OCI-LY3 (cell line): ENCODE results near the gene PIWIL1.

Experiments used
- H2AFZ ChIP-seq: fragments of 200-600, 300-600 bp; shearing (Covaris generic); 2 replicates; pipeline ENCODE4 v1.6.0; 2014; ENCODE audit warnings: antibody characterized with exemption, low read depth, low read length
- H3K27ac ChIP-seq: fragments of 200-600, 300-600 bp; sonication (generic); 2 replicates; pipeline ENCODE4 v1.5.1; 2014; ENCODE audit warnings: mild to moderate bottlenecking, low read length, moderate library complexity, mixed read lengths
- H3K27me3 ChIP-seq: fragments of 200-600, 300-600 bp; sonication (generic); 2 replicates; pipeline ENCODE4 v1.6.1; 2014; ENCODE audit warnings: low read depth, low read length, mixed read lengths
- H3K36me3 ChIP-seq: fragments of 200-600, 300-600 bp; sonication (generic); replicated peaks from 2 replicates; pipeline ENCODE3; 2014; ENCODE audit warnings: low read depth, low read length, mixed read lengths
- H3K4me1 ChIP-seq: fragments of 300-600, 200-600 bp; sonication (generic); 2 replicates; pipeline ENCODE4 v1.6.1; 2014; ENCODE audit warnings: low read length, mixed read lengths
- H3K4me2 ChIP-seq: fragments of 200-600, 300-600 bp; sonication (generic); 2 replicates; pipeline ENCODE4 v1.6.1; 2014; ENCODE audit warnings: low read length, mixed read lengths
- H3K4me3 ChIP-seq: fragments of 300-600, 200-600 bp; sonication (generic); 2 replicates; pipeline ENCODE4 v1.5.1; 2014; ENCODE audit warnings: antibody characterized with exemption, mild to moderate bottlenecking, low read length, moderate library complexity
- H3K79me2 ChIP-seq: fragments of 300-600, 200-600 bp; shearing (Covaris generic); 2 replicates; pipeline ENCODE4 v1.6.1; 2014; ENCODE audit warnings: mild to moderate bottlenecking, low read length, mixed read lengths
- H3K9ac ChIP-seq: fragments of 300-600, 200-600 bp; shearing (Covaris generic); 2 replicates; pipeline ENCODE4 v1.6.0; 2014; ENCODE audit warnings: mild to moderate bottlenecking, low read length, moderate library complexity
- H3K9me3 ChIP-seq: fragments of 200-600, 300-600 bp; shearing (Covaris generic); 2 replicates; pipeline ENCODE4 v1.6.1; 2014; ENCODE audit warnings: low read length, mixed read lengths; ENCODE audit not compliant: insufficient read depth
- H4K20me1 ChIP-seq: fragments of 200-600, 300-600 bp; sonication (generic); 2 replicates; pipeline ENCODE4 v1.6.1; 2016; ENCODE audit warnings: low read length, mixed read lengths; ENCODE audit not compliant: insufficient read depth
- CTCF ChIP-seq: fragments of 200-600, 300-600 bp; sonication (generic); IDR thresholded peaks from 2 replicates; pipeline ENCODE4 v1.5.1; 2014; ENCODE audit warnings: antibody characterized with exemption, low read length, low read depth
- EZH2phosphoT487 ChIP-seq: fragments of 200-600 bp; shearing (Covaris generic); IDR thresholded peaks from 2 replicates; pipeline ENCODE4 v1.6.1; 2018; ENCODE audit warnings: antibody characterized with exemption, mixed run types, low read depth

Gene PIWIL1

GRCh38 chr12:130301559-130301958, 36.1 kb upstream of the PIWIL1 start:
- no peaks in the 10 kb centered on the region for H3K36me3 ChIP-seq
- no peak overlapping the region for H3K4me2 ChIP-seq
- no peaks in the 10 kb centered on the region for H3K79me2 ChIP-seq
- TF ChIP-seq CTCF (no peak), EZH2phosphoT487 (no peak)
- no peaks in the 10 kb centered on the region for H3K4me1 ChIP-seq
- no peak overlapping the region for H2AFZ ChIP-seq
- no peak overlapping the region for H3K27ac ChIP-seq
- no peaks in the 10 kb centered on the region for H4K20me1 ChIP-seq
- H3K9ac ChIP-seq, result no peak overlapping the region
- H3K9me3 ChIP-seq, result no peaks in the 10 kb centered on the region
- H3K4me3 ChIP-seq, result no peak overlapping the region
- no peaks in the 10 kb centered on the region for H3K27me3 ChIP-seq

- Histone ChIP-seq H3K27ac (no peak overlapping the region), H3K79me2 (no peaks in the 10 kb centered on the region), H3K9ac (no peak overlapping the region), H3K4me3 (no peak overlapping the region), H4K20me1 (no peaks in the 10 kb centered on the region), H2AFZ (no peak overlapping the region), H3K27me3 (no peaks in the 10 kb centered on the region), H3K4me2 (no peak overlapping the region), H3K9me3 (no peaks in the 10 kb centered on the region), H3K36me3 (no peaks in the 10 kb centered on the region), H3K4me1 (no peaks in the 10 kb centered on the region)
- TF ChIP-seq CTCF (no peak), EZH2phosphoT487 (no peak)
Observed at GRCh38 chr12:130303781-130304180, 33.9 kb upstream of the PIWIL1 start.

DNA sequence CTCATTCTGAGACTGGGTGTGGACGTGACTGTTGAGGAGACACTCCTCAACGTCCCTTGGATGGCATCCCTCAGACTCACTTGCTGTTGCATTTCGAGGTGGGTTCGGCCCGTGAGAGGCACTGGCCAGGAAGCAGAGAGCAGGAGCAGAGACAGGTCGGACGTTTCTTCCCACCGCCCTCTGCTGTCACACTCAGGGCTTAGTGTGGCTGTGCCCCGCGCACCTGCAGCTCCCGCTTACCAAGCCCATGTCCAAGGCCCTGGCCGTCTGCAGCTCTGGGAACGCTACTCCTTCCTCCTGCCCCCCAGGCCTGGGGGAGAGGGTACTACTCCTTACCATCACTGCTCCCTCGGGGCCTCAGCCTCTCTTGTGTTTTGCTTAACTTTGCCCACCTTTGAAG, 29.8 kb upstream of the PIWIL1 start:
- no peak overlapping the region for H3K27ac ChIP-seq
- no peak overlapping the region for H2AFZ ChIP-seq
- H3K4me2 ChIP-seq, result no peak overlapping the region
- H3K4me1 ChIP-seq, result no peaks in the 10 kb centered on the region
- H3K9me3 ChIP-seq, result no peaks in the 10 kb centered on the region
- no peaks in the 10 kb centered on the region for H3K36me3 ChIP-seq
- TF ChIP-seq EZH2phosphoT487, result no peak
- no peak for TF ChIP-seq CTCF
- no peak overlapping the region for H3K4me3 ChIP-seq
- H3K27me3 ChIP-seq, result no peaks in the 10 kb centered on the region
- no peak overlapping the region for H3K9ac ChIP-seq
- H3K79me2 ChIP-seq, result no peaks in the 10 kb centered on the region
- no peaks in the 10 kb centered on the region for H4K20me1 ChIP-seq

DNA sequence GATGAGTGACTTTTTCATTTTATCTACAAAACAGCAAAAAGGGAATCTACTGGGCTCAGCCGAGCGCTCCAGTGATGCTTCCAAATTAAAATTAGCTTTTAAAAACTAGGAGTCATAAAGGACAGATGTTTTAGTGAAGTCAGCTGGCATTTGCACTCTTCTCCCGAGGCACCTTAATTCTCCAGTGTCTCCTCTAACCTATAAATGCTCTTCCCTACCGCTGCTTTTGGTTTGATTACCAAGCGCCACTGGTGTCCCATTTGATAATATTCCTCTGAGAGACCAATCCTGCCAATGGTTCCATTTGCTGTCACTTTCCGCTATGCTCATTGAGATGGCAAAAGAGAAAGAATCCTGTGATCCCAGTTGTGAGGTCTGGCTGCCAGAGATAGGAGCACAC, 29.3 kb upstream of the PIWIL1 start:
- Histone ChIP-seq H4K20me1 (no peaks in the 10 kb centered on the region), H2AFZ (no peak overlapping the region), H3K27ac (no peak overlapping the region), H3K9ac (no peak overlapping the region), H3K4me1 (no peaks in the 10 kb centered on the region), H3K4me2 (no peak overlapping the region), H3K36me3 (no peaks in the 10 kb centered on the region), H3K4me3 (no peak overlapping the region), H3K9me3 (no peaks in the 10 kb centered on the region), H3K27me3 (no peaks in the 10 kb centered on the region), H3K79me2 (no peaks in the 10 kb centered on the region)
- TF ChIP-seq CTCF, result no peak
- TF ChIP-seq EZH2phosphoT487, result no peak
